ENCODE results near the gene DNAH11.

GRCh38 chr7:21749378-21749777 is 206.5 kb downstream of the DNAH11 start:
- TF ChIP-seq EP300 (IDR thresholded peaks at IDR 0.05) (no peak), POLR2A (IDR thresholded peaks at IDR 0.05) (no peak), POLR2AphosphoS5 (IDR thresholded peaks at IDR 0.05) (no peak)
- TF ChIP-seq, protein P1, sequence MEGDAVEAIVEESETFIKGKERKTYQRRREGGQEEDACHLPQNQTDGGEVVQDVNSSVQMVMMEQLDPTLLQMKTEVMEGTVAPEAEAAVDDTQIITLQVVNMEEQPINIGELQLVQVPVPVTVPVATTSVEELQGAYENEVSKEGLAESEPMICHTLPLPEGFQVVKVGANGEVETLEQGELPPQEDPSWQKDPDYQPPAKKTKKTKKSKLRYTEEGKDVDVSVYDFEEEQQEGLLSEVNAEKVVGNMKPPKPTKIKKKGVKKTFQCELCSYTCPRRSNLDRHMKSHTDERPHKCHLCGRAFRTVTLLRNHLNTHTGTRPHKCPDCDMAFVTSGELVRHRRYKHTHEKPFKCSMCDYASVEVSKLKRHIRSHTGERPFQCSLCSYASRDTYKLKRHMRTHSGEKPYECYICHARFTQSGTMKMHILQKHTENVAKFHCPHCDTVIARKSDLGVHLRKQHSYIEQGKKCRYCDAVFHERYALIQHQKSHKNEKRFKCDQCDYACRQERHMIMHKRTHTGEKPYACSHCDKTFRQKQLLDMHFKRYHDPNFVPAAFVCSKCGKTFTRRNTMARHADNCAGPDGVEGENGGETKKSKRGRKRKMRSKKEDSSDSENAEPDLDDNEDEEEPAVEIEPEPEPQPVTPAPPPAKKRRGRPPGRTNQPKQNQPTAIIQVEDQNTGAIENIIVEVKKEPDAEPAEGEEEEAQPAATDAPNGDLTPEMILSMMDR (IDR thresholded peaks at IDR 0.05) = no peak

Data from upper lobe of left lung (tissue), 4 donors.